Gastrocnemius medialis (tissue), 4 donors: Measurements from ENCODE around the gene SMARCB1. TPM values are rescaled to one million over a fixed set of nuclear protein-coding genes. Genes with fewer than 3 reads are reported as not detected.

Experiments
- ATAC-seq, 2 donors: fragments of 150-250 bp; one replicate each; pipeline ENCODE4 v1.9.1; 2016
- DNase-seq, 2 donors: peaks; one replicate each; pipeline ENCODE4 v3.0.0-alpha.2; 2019
- H3K27ac ChIP-seq, 4 donors: fragments of 200-600 bp; sonication (generic); 1 replicate in 1 of 4; 2 replicates in 3 of 4; pipeline ENCODE4 v1.5.1; 2016 to 2018; ENCODE audit warnings: mild to moderate bottlenecking in 2 of 4, moderate library complexity in 1 of 4
- H3K27me3 ChIP-seq, 3 donors: fragments of 200-600 bp; sonication (generic) in 2 of 3; 1 replicate in 1 of 3; 2 replicates in 2 of 3; pipeline versions ENCODE4 v1.5.1 to v1.6.0; 2016 to 2019; ENCODE audit warnings: mild to moderate bottlenecking in 1 of 3, moderate library complexity in 1 of 3
- H3K36me3 ChIP-seq, 2 donors: fragments of 200-600 bp; sonication (generic) in 1 of 2; one replicate each; pipeline ENCODE4 v1.5.1; 2017 to 2018
- H3K4me1 ChIP-seq, 2 donors: fragments of 200-600 bp; sonication (generic) in 1 of 2; one replicate each; pipeline ENCODE4 v1.5.1; 2016 to 2017; ENCODE audit warnings: mild to moderate bottlenecking in 2 of 2
- H3K4me3 ChIP-seq, 4 donors: fragments of 200-600 bp; sonication (generic) in 3 of 4; 1 replicate in 1 of 4; 2 replicates in 3 of 4; pipeline ENCODE4 v1.5.1; 2016 to 2019; ENCODE audit warnings: mild to moderate bottlenecking in 2 of 4
- H3K9me3 ChIP-seq, 3 donors: fragments of 200-600 bp; sonication (generic) in 2 of 3; 1 replicate in 1 of 3; 2 replicates in 2 of 3; pipeline ENCODE4 v1.5.1; 2016 to 2019
- POLR2A ChIP-seq, 2 donors: fragments of 450-650 bp; IDR thresholded peaks; one replicate each; pipeline ENCODE4 v1.6.1; 2017; ENCODE audit warnings: antibody characterized with exemption in 2 of 2, mild to moderate bottlenecking in 2 of 2, moderate library complexity in 2 of 2
- in situ Hi-C, 4 donors: fragments of 200-750 bp; cut with MboI; loops; one replicate each; pipeline versions ENCODE4 v1.15.0 to v1.8.0; 2017; ENCODE audit warnings: low sequenced_read_pairs in 4 of 4
- intact Hi-C: fragments of 100-400 bp; cut with DNase I; formaldehyde crosslinking; loops from one replicate; pipeline ENCODE4 v1.15.1; 2023; ENCODE audit warnings: low total_unique reads
- total RNA-seq, 4 donors: library from RNA; depleted of rRNA; stranded (reverse); fragments of >200 nt; gene quantifications; one replicate each; pipeline versions ENCODE4 v1.1.0 to v1.2.3, GENCODE V29; 2016
- TF ChIP-seq, protein P1 (sequence below), 5 experiments: fragments of 450-650 bp in 3 of 5; fragments of 200-600 bp in 2 of 5; sonication (generic) in 2 of 5; IDR thresholded peaks in 4 of 5; conservative IDR thresholded peaks in 1 of 5; 1 replicate in 4 of 5; 2 replicates in 1 of 5; pipeline ENCODE4 v1.5.1; 2016 to 2019; ENCODE audit warnings: antibody characterized with exemption in 5 of 5, mild to moderate bottlenecking in 3 of 5, moderate library complexity in 3 of 5

SMARCB1 gene
- total RNA-seq, 4 donors from 2014 or later = 37.8 to 65.6 (median 55.2) TPM

DNA sequence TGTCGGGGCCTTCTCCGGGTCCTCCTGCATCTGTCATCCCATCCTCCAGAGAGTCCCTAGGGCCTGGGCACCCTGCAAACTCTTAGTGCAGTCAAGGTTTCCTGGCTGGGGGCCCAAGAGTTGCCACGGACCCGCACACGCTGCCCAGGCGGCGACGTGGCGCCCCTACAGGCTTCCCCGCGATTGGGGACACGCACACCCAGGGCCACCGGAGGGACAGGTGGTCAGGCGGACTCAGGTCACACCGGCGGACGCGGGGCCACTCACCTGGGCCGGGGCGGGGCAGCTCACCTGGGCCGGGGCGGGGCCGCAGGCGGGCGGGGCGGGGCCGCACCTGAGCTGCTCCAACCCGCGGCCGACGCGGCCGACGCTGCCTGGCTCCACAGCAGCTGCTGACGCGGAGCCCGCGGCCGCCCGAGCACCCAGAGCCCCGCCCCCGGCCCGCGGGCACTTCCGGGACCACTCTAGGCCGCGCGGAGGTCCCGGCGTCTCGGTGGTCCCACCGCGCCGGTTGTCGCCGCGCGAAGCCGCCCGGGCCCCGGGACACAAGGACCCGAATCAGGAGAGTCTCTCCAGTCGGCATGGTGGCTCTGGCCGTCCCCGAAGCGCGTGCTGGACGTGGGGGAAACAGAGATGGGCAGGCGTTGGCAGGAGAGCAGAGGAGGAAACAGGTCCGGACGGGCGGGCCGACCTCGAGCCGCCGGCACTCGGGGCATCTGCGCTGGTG, 35.9 kb upstream of the SMARCB1 start, which contains the start of gene ZNF70:
Gene ZNF70 (minus strand): TSS at position 399 of the 727 bp plus-strand sequence. CDS start 5,972 bp downstream, outside the sequence.
- Histone ChIP-seq H3K36me3 (no peaks in the 10 kb centered on the region), H3K9me3 (no peaks in the 10 kb centered on the region), H3K27me3 (no peaks in the 10 kb centered on the region), H3K4me1 (peaks cover 9 to 10% of the 10 kb centered on the region in 2 donors), H3K27ac (peak within 1 kb of the TSS; percentile 78 to 89 (median 84)), H3K4me3 (peak within 1 kb of the TSS; percentile 62 to 89 (median 76))
- in situ Hi-C loops = no loop called here
- TF ChIP-seq, protein P1, sequence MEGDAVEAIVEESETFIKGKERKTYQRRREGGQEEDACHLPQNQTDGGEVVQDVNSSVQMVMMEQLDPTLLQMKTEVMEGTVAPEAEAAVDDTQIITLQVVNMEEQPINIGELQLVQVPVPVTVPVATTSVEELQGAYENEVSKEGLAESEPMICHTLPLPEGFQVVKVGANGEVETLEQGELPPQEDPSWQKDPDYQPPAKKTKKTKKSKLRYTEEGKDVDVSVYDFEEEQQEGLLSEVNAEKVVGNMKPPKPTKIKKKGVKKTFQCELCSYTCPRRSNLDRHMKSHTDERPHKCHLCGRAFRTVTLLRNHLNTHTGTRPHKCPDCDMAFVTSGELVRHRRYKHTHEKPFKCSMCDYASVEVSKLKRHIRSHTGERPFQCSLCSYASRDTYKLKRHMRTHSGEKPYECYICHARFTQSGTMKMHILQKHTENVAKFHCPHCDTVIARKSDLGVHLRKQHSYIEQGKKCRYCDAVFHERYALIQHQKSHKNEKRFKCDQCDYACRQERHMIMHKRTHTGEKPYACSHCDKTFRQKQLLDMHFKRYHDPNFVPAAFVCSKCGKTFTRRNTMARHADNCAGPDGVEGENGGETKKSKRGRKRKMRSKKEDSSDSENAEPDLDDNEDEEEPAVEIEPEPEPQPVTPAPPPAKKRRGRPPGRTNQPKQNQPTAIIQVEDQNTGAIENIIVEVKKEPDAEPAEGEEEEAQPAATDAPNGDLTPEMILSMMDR (IDR thresholded peaks at IDR 0.05 in 4 of 5, conservative IDR thresholded peaks at IDR 0.05 in 1 of 5) = peak in 3 of 5 experiments; percentile 12 to 30 (median 22)
- peak; percentile 73 to 74 for TF ChIP-seq POLR2A (IDR thresholded peaks at IDR 0.05)
- ATAC-seq (peak; percentile 73 to 80), DNase-seq (peak; percentile 67 to 85)
- intact Hi-C loops = loop anchor here (2.0 to 5.0 kb wide), 3 partner anchors 16 to 36 kb away; partner anchors contain the start of genes CHCHD10 and SMARCB1

DNA sequence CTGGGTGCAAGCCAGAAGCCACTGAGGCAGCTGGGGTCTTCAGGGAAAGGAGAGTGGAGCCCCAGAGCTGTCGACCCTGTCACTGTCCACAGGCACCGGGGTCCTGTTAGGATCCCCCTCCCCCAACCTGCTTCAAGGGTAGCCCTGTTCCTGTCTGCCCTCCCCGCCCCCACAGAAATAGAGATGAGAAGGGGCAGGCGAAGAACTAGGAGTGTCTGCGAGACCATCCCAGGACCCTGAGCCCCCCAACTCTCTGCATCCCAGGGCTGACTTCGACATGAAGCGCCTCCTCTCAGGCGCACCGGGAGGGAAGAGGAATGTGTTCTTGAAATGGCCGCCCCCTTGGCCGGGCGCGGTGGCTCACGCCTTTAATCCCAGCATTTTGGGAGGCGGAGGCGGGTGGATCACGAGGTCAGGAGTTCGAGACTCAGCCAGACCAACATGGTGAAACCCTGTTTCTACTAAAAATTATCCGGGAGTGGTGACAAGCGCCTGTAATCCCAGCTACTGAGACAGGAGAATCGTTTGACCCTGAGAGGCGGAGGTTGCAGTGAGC, 35.2 kb upstream of the SMARCB1 start:
- H3K27ac ChIP-seq = peak overlapping the region; percentile 78 to 89 (median 84)
- no peaks in the 10 kb centered on the region for H3K36me3 ChIP-seq
- peak; percentile 27 to 30 for ATAC-seq
- H3K4me3 ChIP-seq = peak overlapping the region; percentile 62 to 89 (median 76)
- peak in 1 of 2 donors; percentile 56 for DNase-seq
- intact Hi-C loops = loop anchor here (2.0 to 5.0 kb wide), 3 partner anchors 15 to 35 kb away; partner anchors contain the start of genes CHCHD10 and SMARCB1
- no peaks in the 10 kb centered on the region for H3K27me3 ChIP-seq
- peaks cover 9 to 10% of the 10 kb centered on the region in 2 donors for H3K4me1 ChIP-seq
- no peaks in the 10 kb centered on the region for H3K9me3 ChIP-seq
- no peak for TF ChIP-seq POLR2A (IDR thresholded peaks at IDR 0.05)
- TF ChIP-seq, protein P1 (IDR thresholded peaks at IDR 0.05 in 4 of 5, conservative IDR thresholded peaks at IDR 0.05 in 1 of 5) = no peak
- in situ Hi-C loops = no loop called here

DNA sequence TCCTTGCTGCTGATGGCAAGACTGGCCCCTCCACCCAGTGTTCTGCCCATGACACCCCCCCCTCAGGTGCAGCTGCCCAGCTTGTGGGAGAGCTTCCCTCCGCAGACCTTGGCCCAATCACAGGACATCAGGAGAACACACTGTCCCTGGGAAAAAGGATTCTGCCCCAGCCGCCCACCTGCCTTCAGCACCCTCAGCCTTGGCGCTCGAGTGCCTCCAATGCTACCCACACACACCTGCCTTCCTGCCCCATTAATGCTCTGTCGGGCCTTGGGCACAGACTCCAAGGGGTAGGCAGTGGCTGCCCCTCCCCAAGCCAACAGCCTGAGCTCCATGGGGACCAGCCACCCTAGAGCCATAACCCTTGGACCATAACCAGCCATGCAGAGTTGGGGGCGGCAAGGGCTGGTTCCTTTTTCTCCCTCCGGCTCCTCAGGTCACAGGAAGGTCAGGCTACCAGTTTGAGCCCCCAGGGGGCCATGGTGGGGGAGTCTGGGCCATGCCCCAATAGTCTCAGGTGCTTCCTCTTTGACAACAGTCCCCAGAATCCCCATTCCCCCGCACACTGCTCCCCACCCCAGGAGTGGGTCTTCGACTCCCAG, 34.6 kb upstream of the SMARCB1 start:
- Histone ChIP-seq H3K4me1 (peaks cover 9 to 10% of the 10 kb centered on the region in 2 donors), H3K27me3 (no peaks in the 10 kb centered on the region), H3K27ac (no peak overlapping the region), H3K36me3 (no peaks in the 10 kb centered on the region), H3K9me3 (no peaks in the 10 kb centered on the region), H3K4me3 (no peak overlapping the region)
- ATAC-seq (no peak), DNase-seq (peak in 1 of 2 donors; percentile 34)
- intact Hi-C loops (loop anchor here (5.0 kb wide), 1 partner anchor 35 kb away; no protein-coding TSS in a partner anchor), in situ Hi-C loops (no loop called here)
- TF ChIP-seq, protein P1 (IDR thresholded peaks at IDR 0.05 in 4 of 5, conservative IDR thresholded peaks at IDR 0.05 in 1 of 5) = no peak
- TF ChIP-seq POLR2A (IDR thresholded peaks at IDR 0.05) = no peak

DNA sequence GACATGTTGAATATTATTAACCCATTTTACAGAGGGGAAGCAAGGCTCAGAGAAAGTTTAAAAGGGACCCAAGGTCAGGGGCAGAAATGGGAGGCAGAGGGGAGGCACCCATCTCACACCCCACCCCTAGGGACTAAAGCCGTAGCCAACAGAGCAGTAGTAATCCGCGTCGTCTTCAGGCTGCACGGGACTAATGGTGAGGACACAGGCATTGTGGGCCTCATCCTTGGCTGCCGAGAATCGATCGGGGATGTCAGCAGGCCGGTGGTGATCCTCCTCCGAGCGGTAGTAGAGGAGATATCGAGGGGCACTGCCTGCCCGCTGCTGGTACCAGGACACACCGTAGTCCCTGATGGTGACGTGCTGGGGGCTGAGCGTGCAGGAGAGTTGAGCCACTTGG, 34.0 kb upstream of the SMARCB1 start:
- in situ Hi-C loops = no loop called here
- peaks cover 9 to 10% of the 10 kb centered on the region in 2 donors for H3K4me1 ChIP-seq
- H3K36me3 ChIP-seq = no peaks in the 10 kb centered on the region
- DNase-seq (no peak), ATAC-seq (no peak)
- TF ChIP-seq POLR2A (IDR thresholded peaks at IDR 0.05) = no peak
- TF ChIP-seq, protein P1 (IDR thresholded peaks at IDR 0.05 in 4 of 5, conservative IDR thresholded peaks at IDR 0.05 in 1 of 5) = no peak
- no peak overlapping the region for H3K27ac ChIP-seq
- H3K27me3 ChIP-seq = no peaks in the 10 kb centered on the region
- intact Hi-C loops = loop anchor here (5.0 kb wide), 1 partner anchor 35 kb away; no protein-coding TSS in a partner anchor
- no peak overlapping the region for H3K4me3 ChIP-seq
- H3K9me3 ChIP-seq = no peaks in the 10 kb centered on the region
